ENCODE data around the gene ELFN1. TPM values are rescaled to one million over a fixed set of nuclear protein-coding genes. Genes with fewer than 3 reads are reported as not detected.

Gene ELFN1
- polyA plus RNA-seq, 1 donor (not counting 4 experiments of a cell fraction or from before 2014, with no cell fraction given), result 0.03 TPM

GRCh38 chr7:1737956-1738355, 67.9 kb downstream of the ELFN1 start:
- no peak overlapping the region for H3K9ac ChIP-seq (ENCODE audit: control insufficient read depth, extremely low read depth, insufficient read depth, low read length)
- TF ChIP-seq, protein P1, sequence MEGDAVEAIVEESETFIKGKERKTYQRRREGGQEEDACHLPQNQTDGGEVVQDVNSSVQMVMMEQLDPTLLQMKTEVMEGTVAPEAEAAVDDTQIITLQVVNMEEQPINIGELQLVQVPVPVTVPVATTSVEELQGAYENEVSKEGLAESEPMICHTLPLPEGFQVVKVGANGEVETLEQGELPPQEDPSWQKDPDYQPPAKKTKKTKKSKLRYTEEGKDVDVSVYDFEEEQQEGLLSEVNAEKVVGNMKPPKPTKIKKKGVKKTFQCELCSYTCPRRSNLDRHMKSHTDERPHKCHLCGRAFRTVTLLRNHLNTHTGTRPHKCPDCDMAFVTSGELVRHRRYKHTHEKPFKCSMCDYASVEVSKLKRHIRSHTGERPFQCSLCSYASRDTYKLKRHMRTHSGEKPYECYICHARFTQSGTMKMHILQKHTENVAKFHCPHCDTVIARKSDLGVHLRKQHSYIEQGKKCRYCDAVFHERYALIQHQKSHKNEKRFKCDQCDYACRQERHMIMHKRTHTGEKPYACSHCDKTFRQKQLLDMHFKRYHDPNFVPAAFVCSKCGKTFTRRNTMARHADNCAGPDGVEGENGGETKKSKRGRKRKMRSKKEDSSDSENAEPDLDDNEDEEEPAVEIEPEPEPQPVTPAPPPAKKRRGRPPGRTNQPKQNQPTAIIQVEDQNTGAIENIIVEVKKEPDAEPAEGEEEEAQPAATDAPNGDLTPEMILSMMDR (optimal IDR thresholded peaks at IDR 0.05 in 1 of 3, IDR thresholded peaks at IDR 0.05 in 1 of 3, conservative IDR thresholded peaks at IDR 0.05 in 1 of 3; ENCODE audit: extremely low read depth in 1 of 3, insufficient read depth in 2 of 3, low read length in 3 of 3), result no peak
- TF ChIP-seq EZH2 (IDR thresholded peaks at IDR 0.05; ENCODE audit: low read length), result no peak
- dilution Hi-C loops (cut with MboI; ENCODE audit: extremely low pct_ligation_motif_present, low sequenced_read_pairs), result no loop called here
- no peaks in the 10 kb centered on the region for H3K9me1 ChIP-seq (ENCODE audit: control insufficient read depth, extremely low read depth, insufficient read depth, low read length)
- H3K79me2 ChIP-seq (ENCODE audit: control insufficient read depth, insufficient read depth, low read length), result no peaks in the 10 kb centered on the region
- no peak overlapping the region for H3K27ac ChIP-seq (ENCODE audit: control insufficient read depth, insufficient read depth, low read length)
- H4K20me1 ChIP-seq (ENCODE audit: control insufficient read depth, extremely low read depth, insufficient read depth, low read length), result no peaks in the 10 kb centered on the region
- H3K4me1 ChIP-seq (ENCODE audit: control insufficient read depth, extremely low read depth, insufficient read depth, low read length), result no peaks in the 10 kb centered on the region
- DNase-seq (ENCODE audit: low read depth, low spot score) (no peak), FAIRE-seq (no peak)
- no peak overlapping the region for H2AFZ ChIP-seq (ENCODE audit: control insufficient read depth, low read length)
- H3K4me3 ChIP-seq (ENCODE audit: control insufficient read depth in 2 of 3, extremely low read depth in 1 of 3, insufficient read depth in 2 of 3, low read depth in 1 of 3, low read length in 3 of 3), result no peak overlapping the region
- H3K36me3 ChIP-seq (ENCODE audit: control insufficient read depth in 2 of 2, extremely low read depth in 1 of 2, insufficient read depth in 2 of 2, low read length in 2 of 2), result no peaks in the 10 kb centered on the region
- H3K4me2 ChIP-seq (ENCODE audit: control insufficient read depth, extremely low read depth, insufficient read depth, low read depth, low read length), result no peak overlapping the region
- H3K27me3 ChIP-seq (ENCODE audit: control insufficient read depth, extremely low read depth, insufficient read depth, low read length), result peaks cover 15% of the 10 kb centered on the region
- H3K9me3 ChIP-seq (ENCODE audit: control insufficient read depth, low read depth, low read length), result no peaks in the 10 kb centered on the region

DNA sequence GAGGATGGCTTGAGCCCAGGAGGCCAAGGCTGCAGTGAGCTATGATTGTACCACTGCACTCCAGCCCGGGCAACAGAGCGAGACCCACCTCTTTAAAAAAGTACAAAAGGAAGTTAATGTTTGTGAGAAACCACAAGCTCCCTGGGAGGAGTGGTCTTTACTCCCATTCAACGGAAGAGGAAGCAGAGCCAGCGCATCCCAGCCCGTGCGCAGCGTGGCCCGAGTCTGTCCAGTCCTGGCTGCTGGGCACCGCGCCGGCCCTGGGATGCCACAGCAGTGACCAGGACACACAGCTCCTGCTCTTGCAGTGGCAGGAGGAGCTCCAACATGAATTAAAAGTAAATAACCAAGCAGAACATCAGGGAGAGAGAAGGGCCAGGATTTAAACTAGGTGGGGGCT, 68.4 kb downstream of the ELFN1 start:
- no peak overlapping the region for H3K9ac ChIP-seq (ENCODE audit: control insufficient read depth, extremely low read depth, insufficient read depth, low read length)
- no peaks in the 10 kb centered on the region for H3K9me1 ChIP-seq (ENCODE audit: control insufficient read depth, extremely low read depth, insufficient read depth, low read length)
- H3K9me3 ChIP-seq (ENCODE audit: control insufficient read depth, low read depth, low read length), result no peaks in the 10 kb centered on the region
- H3K79me2 ChIP-seq (ENCODE audit: control insufficient read depth, insufficient read depth, low read length), result no peaks in the 10 kb centered on the region
- H4K20me1 ChIP-seq (ENCODE audit: control insufficient read depth, extremely low read depth, insufficient read depth, low read length), result no peaks in the 10 kb centered on the region
- no peak for TF ChIP-seq EZH2 (IDR thresholded peaks at IDR 0.05; ENCODE audit: low read length)
- TF ChIP-seq, protein P1 (optimal IDR thresholded peaks at IDR 0.05 in 1 of 3, IDR thresholded peaks at IDR 0.05 in 1 of 3, conservative IDR thresholded peaks at IDR 0.05 in 1 of 3; ENCODE audit: extremely low read depth in 1 of 3, insufficient read depth in 2 of 3, low read length in 3 of 3), result no peak
- dilution Hi-C loops (cut with MboI; ENCODE audit: extremely low pct_ligation_motif_present, low sequenced_read_pairs), result no loop called here
- H3K36me3 ChIP-seq (ENCODE audit: control insufficient read depth in 2 of 2, extremely low read depth in 1 of 2, insufficient read depth in 2 of 2, low read length in 2 of 2), result no peaks in the 10 kb centered on the region
- no peak for FAIRE-seq
- H2AFZ ChIP-seq (ENCODE audit: control insufficient read depth, low read length), result no peak overlapping the region
- no peaks in the 10 kb centered on the region for H3K4me1 ChIP-seq (ENCODE audit: control insufficient read depth, extremely low read depth, insufficient read depth, low read length)
- no peak overlapping the region for H3K4me2 ChIP-seq (ENCODE audit: control insufficient read depth, extremely low read depth, insufficient read depth, low read depth, low read length)
- peaks cover 15% of the 10 kb centered on the region for H3K27me3 ChIP-seq (ENCODE audit: control insufficient read depth, extremely low read depth, insufficient read depth, low read length)
- H3K27ac ChIP-seq (ENCODE audit: control insufficient read depth, insufficient read depth, low read length), result no peak overlapping the region
- no peak for DNase-seq (ENCODE audit: low read depth, low spot score)
- no peak overlapping the region for H3K4me3 ChIP-seq (ENCODE audit: control insufficient read depth in 2 of 3, extremely low read depth in 1 of 3, insufficient read depth in 2 of 3, low read depth in 1 of 3, low read length in 3 of 3)

Measured in keratinocyte (primary cell).